Measurements from ENCODE around the gene ZNF428.
A peak's percentile ranks its signal among the peaks of the same experiment; 100 is the strongest.
"Not testable (repeated sequence)": the region's sequence is repeated elsewhere in the genome, so short reads cannot be mapped to it uniquely, and the experiment has no call there.

Gene ZNF428

DNA sequence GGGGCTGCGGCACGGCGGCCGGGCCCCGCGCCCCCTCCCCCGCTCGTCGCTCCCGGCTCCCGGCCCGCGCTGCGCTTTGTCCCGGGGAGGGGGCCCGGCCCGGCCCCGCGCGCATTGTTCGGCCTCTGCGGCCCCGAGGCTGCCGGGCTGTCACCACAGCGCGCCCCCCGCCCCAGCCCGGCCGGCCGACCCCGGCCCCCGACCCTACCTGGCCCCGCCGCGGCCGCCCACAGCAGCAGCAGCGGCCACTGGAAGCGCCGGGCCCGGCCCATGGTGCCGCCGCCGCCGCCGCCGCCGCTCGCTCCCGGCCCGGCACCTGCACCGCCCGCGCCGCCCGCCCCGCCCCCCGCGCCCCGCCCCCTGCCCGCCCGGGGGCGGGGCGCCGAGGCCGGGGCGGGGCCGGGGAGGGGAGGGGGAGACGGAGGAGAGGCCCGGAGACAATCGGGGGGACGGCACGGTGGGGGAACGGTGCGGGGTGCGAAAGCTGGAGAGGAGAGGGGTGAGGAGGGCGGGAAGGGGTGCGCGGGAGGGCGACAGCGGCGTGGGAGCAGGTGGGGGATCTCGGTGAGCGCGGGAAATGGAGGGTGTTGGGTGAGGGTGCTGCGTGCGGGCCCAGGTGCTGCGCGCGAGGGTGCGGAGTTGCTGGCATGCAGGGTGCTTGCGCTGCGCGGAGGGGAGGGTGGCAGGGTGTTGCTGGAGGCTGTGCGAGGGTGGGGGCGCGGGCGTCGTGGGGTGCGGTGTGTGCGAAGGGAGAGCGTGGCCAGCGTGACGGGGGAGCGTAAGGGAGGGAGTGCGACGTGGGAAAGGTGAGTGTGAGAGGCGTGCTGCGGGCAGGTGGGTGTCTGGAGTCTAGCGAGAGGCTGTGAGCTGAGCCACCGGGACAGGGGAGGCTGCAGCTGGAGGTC is 20.3 kb upstream of the ZNF428 start, which contains the start of gene CADM4:
Gene CADM4, minus strand, starts transcription at position 332 of the 905 bp plus-strand sequence. Its CDS starts 60 bp downstream, at position 272.
- peak; percentile 32 for DNase-seq (ENCODE audit: low spot score)

DNA sequence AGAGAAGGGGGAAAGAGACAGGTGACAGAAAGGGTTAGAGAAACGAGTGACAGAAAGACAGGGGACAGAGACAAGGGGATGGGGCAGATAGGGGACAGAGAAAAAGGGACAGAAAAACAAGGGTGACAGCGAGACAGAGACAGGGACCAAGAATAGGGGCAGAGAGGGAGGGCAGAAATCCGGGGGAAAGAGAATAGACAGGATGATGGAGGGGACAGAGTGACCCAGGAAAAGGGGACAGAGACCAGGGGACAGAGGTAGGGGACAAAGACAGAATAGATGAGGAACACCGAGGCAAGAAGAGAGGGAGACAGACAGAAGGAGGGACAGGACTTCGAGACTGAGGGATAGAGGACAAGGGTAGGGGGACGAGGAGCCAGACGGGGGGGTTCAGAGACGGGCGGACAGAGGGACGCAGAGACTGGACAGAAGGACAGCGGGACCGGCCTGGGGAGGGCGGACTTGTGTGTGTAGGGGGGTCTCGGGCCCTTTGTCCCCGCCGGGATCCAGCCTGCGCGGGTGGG is 19.6 kb upstream of the ZNF428 start:
- no peak for DNase-seq (ENCODE audit: low spot score)

DNA sequence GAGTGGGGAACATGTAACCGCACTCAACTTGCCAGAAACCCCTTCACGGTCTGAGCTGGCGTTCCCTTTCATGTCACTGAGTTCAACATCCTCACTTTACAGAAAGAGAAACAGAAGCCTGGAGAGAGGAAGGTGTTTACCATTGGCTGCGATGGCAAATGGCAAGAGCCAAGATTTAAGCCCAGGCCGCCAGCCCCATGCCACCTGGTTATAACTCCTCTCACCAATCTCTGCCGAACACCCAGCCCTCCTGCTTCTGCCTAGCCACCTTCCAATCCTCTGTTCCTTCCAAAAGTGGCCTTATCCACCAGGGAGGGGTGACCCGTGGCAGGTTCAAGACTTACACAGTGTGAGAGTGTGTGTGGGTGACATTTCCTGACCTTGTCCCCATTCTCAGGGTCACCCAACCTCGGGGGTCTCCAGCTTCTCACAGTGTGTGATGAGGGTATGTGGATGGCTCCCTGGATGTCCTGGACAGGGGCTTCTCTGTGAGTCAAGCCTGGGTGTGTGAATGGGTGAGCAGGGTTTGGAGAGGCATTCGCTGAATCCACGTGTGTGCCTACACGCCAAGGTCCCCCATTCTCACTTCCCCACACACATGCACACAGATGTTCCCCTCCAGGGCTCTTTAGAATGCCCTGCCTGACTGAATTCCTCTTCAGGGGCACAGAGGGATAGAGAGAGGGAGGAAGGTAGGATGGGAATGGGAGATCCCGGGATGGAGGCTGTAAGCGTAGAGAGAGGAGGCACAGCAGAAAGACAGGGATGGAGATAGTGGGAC is 19.0 kb upstream of the ZNF428 start:
- DNase-seq (ENCODE audit: low spot score) = no peak

DNA sequence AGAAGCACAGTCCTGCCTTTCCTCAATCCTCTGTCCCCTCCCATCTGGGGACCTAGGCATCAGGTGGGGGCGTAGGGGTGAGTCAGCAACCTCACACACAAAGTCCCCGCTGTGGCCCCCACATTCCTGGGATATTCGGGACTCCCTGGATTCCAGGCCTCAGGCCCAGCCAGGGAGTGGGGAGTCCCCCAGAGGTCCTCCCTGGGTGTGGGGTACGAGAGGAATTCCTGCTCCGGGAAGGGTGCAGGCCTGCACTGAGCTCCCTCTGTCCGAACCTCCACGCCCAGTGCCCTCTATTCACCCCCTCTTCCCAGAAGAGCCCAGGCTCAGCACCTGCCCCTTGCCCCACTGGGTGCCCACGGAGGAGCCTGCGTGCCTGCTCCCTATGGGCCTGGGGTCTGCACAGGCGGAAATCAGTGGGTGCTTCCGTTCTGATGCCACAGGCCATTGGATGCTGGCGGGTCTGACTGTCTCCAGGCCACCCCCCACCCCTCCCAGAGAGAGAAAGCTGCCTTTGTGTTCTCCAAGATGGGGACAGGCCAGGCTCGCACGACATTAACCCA is 16.8 kb upstream of the ZNF428 start:
- no peak for DNase-seq (ENCODE audit: low spot score)

DNA sequence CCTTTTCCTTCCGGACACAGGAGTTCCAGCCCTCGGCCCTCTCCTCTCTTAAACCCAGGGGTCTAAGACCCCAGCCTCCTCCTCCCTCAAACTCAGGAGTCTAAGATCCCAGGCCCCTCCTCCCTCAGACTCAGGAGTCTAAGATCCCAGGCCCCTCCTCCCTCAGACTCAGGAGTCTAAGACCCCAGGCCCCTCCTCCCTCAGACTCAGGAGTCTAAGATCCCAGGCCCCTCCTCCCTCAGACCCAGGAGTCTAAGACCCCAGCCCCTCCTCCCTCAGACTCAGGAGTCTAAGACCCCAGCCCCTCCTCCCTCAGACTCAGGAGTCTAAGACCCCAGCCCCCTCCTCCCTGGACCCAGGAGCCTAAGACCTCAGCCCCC is 16.1 kb upstream of the ZNF428 start:
- DNase-seq (ENCODE audit: low spot score) = not testable (repeated sequence)

DNA sequence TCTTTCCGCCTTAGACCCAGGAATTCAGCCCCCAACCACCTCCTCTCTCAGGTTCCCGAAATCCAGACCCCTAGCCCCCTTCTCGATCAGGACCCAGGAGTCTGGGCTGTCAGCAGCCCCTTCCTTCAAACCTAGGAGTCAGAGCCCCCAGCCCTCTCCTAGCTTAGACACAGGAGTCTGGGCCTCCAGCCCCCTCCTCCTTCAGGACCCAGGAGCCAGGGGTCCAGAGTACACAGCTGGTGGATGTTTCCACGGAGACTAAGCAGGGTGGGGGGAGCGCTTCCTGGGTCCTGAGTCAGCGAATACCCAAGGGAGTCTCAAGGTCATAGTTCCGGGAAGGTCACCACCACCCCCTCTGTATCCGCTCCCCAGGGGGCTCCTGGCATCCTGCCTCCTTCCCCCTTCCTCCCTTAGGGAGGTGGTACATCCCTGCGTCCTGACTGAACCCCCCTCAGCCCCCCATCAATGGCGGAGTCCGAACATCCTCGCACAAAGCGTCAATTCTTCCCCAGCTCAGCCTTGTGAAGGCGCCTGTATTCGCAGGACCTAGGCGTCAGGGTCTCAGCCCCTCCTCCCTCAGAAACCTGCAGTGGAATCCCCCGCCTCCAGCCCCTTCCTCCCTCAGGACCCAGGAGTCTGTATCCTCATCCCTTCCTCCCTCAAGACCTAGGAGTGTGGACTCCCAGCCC is 15.6 kb upstream of the ZNF428 start:
- no peak for DNase-seq (ENCODE audit: low spot score)

DNA sequence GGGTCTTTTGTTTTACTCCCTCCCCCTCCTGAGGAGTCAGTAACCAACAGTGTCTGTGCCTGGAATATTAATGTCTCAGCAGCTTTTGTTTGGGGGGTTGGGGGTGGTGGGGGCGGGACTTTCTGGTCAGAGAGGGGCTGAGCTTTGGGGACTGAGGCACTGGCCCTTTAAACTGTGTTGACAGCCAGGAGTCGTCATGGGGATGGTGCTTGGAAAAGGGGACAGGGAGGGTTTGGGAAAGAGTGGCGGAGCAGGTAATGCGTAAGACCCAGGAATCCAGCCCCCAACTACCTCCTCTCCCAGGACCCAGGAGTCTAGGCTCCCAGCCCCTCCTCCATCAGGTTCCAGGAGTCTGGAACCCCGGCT is 15.1 kb upstream of the ZNF428 start:
- DNase-seq (ENCODE audit: low spot score) = no peak

DNA sequence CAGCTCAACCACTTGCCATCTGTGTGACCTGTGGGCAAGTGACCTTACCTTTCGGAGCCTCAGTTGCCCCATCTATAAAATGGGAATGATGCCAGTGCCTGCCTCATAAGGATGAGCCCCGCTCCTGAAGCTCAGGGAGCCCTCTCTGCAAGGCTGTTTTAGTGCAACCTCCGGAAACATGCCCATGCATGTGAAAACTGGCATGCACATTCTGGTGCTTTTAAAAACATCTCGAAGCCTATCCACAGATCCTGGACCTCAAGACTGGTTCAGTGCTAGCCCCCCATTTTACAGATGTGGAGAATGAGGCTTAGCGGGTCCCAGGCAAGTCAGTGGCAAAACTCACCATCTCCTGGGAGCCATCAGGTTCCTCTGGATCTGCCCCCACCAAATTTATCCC is 14.6 kb upstream of the ZNF428 start:
- no peak for DNase-seq (ENCODE audit: low spot score)

DNA sequence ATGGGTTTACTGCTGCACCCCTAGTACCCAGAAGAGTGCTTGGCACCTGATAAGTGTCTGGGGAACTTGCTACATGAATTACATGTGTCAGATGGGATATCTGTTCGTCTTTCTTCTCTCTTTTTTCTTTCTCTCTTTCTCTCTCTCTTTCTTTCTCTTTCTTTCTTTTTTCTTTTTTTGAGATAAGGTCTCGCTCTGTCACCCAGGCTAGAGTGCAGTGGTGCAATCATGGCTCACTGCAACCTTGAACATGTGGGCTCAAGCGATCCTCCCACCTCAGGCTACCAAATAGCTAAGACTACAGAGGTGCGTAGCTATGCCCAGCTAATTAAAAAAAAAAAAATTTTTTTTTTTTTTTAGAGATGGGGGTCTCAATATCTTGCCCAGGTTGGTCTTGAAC is 14.1 kb upstream of the ZNF428 start:
- DNase-seq (ENCODE audit: low spot score) = no peak

DNA sequence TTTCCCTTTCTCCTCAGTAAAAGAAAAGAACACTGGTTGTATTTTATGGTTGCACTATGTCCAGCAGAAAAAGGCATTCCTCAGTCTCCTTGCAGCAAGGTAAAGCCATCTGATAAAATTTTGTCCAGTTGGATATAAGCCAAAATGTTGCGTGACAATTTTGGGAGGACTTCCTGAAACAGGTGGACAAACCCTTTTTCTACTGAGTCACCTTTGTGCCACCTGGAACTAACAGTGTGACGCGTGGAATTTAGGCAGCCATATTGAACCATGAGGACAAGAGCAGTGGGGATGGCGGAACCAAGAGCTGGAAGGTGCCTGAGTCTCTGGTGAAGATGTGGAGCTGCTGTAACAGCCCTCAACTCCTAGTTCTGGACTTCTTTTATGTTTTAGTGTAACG is 12.1 kb upstream of the ZNF428 start:
- DNase-seq (ENCODE audit: low spot score) = no peak

DNA sequence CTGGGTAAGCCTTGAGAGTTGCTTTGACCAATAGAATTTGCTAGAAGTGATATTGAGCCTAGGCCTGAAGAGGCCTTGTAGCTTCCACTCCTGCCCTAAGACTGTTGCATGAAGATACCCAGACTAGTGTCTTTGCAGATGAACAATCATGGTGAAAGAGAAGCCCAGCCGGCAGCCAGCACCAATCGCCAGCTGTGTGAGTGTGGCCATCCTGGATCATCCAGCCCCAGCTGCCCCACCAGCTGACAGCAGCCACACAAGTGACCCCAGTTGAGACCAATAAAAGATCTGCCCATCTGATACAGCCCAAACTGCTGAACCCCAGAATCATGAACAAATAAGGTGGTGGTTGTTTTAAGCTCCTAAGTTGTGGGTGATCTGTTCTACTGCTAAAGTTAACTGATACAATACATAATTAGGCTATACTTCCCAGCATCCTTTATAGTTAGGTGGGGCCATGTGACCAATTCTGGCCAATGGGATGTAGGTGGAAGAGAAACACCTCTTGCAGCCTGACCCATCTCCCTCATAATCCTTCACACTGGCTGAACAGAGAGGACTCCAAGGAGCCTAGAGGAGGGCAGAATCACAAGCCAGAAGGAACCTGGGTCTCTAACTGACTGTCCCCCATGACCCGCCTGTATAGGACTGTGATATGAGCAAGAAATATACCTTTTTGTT is 9.4 kb upstream of the ZNF428 start:
- DNase-seq (ENCODE audit: low spot score) = no peak

DNA sequence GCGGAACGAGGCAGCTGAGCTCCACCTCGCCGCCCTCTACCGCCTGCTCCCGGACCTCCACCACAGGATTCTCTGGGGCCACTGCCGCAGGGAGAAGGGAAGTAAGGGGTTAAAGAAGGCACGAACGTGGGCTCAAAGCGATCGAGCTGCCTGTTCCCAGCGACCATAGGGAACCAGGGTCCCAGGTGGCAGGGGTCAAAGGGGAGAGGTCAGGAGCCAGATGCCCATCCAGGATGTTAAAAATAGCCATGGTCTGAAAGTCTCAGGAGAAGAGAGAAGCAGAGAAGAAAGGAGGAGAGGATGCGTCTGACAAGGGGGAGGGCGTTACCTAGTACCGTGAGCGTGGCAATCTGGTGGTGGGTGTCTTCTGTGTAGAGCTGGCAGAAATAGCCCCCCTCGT is 7.4 kb upstream of the ZNF428 start:
- no peak for DNase-seq (ENCODE audit: low spot score)

DNA sequence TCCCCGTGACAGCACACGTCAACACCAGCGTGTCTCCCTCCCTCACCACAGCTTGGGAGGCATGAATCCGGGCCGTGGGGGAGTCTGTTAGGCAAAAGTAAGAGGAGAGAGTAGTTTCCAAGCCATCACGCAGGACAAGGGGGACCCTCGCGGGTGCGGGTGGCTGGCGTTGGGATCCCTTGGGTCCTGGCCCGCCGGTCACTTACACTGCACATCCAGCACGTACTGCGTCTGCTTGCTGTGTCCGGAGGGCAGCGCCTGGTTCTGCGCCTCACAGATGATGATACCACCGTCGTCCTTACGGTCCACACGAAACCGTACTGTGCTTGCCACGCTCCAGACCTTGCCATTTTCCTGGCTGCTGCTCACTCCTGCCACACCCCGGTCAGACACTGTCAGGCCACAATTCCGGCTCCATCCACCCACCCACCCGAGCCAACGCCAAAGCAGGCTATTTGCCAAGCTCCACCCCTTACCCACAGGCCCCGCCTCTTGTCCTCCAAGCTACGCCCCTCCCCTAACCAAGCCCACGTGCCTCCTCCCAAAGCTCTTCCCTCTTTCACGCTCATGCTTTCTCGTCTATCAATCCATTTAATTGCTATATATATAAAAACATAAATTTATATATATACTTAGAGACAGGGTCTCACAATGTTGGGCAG is 6.6 kb upstream of the ZNF428 start:
- DNase-seq (ENCODE audit: low spot score) = no peak

DNA sequence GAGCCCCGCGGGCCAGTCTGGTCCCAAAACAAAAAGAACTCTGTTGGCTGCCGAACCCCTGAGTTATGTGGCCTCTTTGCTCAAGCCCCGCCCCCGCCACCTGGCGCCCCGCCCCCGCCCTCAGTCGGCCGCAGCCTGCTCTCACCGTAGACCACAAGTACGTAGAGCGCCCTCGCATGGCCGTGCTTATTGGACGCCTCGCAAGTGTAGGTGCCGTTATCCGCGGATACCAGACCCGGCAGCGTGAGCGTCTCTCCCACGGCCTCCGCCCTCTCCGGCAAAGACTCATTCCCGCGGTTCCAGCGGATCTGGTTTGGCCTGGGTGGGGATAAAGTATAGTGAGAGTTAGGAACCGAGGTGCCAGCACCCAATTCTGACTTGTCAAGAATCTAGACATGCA is 5.5 kb upstream of the ZNF428 start:
- no peak for DNase-seq (ENCODE audit: low spot score)

DNA sequence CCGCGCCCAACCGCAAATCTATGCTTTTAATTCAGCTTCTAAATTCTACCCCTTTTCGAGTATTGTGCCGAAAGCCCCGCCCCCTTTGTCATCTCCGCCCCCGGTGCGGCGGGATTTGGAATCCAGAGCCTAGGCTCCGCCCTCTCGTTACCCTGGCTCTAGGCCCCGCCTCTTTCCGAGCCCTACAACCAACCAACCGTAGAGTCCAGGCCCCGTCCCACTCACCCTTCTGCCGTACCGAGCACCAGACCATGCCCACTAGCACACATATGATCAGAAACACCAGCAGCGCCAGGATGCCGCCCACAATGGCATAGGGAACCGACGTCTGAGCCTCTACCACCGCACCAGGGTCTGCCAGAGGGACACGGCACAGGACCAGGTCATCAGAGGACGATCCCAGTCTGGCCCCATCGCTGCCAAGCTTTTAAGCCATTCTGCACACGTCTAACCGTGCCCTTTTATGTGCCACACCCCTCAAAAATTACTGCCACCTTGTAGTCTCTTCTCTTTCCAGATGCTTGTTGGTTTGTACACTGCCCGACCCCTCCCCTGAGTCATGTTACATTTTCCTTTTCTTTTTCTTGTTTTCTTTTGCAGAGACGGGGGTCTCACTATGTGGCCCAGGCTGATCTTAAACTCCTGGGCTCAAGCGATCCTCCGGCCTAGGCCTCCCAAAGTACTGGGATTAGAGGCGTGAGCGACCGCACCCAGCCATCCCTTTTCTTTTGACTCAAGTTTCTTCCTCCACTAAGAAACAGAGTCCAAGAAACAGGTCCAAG is 4.7 kb upstream of the ZNF428 start:
- DNase-seq (ENCODE audit: low spot score) = no peak

DNA sequence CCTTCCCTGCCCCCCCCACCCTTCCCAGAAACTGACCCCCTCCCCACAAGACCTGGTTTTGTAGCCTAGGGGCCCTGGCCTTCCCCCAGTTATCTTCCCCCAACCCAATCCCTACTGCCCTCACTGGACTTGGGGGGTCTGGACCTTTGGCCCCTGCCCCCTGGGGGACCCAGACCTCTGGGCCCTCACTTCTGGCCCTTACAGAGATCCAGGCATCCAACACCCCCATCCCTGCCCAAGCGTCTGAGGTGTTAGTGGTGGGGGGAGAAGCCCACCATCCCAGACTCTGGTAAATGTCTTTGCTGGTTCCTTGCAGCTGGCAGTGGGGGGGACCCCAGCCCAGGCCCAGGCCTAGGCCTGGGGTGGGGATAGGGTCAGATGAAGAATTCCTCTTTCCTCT is 3.5 kb upstream of the ZNF428 start:
- no peak for DNase-seq (ENCODE audit: low spot score)

DNA sequence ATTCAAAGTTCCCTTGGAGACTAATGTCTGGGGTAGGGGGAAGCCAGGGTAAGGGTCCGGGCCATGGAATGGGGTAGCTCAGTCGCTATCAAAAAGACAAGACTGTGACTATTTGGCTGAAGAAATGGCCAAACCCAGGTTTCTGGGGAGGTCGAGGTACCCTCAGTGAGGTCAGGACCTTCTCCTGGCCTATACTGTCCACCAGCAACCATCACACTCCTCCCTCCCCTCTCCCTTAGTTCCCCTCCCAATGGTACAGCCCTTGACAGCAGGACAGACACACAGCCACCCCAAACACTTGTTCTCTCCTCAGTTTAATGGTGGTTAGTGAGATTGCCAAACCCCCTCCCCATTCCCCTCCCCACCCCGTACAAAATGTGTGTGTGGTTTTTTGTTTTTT is 2.6 kb upstream of the ZNF428 start:
- DNase-seq (ENCODE audit: low spot score) = no peak

DNA sequence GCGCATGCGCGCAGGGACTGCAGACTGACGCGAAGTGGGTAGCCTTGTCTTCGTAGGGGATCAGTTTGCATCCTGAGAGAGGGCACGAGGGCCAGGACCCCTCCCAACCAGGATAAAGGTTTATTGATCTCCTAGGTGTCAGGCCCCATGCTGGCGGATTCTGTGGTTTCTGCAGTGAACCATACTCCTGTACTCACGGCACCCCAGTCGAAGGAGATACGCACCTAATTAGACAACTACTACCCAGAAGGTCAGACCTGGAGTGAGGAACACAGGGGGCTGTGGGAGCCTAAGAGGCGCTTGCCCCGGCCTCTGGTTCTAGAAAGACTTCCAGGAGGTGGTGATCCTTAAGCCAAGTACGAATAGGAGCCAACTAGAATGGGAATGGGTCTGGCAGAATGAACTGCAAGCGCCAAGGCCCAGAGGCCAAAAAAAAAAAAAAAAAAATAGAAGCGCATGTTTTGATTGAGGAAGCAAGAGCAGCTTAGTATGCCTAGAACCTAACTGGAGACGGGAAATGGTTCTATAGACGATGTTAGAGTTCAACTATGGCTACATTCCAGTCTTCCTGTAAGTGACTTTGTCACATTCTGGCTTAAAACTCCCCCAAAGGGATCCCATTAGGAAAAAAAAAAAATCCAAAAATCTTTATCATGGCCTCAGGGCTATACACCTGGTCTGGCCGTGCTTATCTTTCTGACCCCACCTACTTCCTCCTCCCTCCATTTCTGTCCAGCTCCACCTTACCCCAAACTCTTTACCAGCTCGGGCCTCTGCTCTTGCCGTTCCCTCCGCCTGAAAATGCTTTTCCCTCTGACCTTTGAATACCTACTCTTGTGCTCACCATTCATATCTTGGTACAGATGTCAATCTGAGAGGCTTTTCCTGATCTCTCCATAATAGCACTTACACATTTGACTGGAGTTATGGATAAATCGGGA is 902 bp upstream of the ZNF428 start:
- DNase-seq (ENCODE audit: low spot score) = no peak

DNA sequence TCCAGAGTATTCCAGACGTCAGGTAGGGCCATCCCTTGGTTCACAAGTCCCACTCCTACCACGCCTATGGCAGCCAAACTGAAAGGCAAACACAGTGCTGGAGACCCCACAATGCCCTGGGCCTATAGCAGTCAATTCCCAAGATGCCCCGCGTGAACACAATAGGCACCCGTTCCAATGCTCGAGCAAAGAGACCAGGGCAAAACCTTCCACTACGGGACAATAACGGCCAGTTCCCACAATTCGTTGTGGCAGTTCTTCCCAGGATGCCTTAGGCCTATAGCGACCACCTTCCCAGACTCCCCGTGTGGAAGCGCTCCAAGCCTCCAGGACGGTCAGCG is 538 bp downstream of the ZNF428 start:
- peak; percentile 49 for DNase-seq (ENCODE audit: low spot score)
